ENCODE results near the gene FREY1.
"Not testable (repeated sequence)": the region's sequence is repeated elsewhere in the genome, so short reads cannot be mapped to it uniquely, and the experiment has no call there.

Gene FREY1

DNA sequence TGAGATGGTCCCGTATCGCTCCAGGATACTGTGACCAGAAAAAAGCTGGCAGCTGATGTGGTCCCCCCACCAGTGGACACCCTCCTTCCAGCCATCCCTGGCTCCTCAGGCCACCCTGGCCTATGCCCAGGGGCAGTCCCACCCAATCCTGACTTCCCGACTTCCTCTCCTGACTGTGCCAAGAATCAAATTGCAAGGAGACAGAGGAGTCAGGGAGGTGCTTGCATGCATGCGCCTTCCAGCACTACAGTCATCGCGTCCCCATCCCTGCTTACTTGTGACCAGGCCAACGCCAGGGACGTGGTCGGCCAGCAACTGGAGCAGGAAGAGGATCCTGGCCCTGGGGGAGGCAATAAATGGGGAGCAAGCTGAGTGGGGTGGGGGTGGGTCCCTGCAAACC is 3.6 kb upstream of the FREY1 start:
- no peak for DNase-seq

DNA sequence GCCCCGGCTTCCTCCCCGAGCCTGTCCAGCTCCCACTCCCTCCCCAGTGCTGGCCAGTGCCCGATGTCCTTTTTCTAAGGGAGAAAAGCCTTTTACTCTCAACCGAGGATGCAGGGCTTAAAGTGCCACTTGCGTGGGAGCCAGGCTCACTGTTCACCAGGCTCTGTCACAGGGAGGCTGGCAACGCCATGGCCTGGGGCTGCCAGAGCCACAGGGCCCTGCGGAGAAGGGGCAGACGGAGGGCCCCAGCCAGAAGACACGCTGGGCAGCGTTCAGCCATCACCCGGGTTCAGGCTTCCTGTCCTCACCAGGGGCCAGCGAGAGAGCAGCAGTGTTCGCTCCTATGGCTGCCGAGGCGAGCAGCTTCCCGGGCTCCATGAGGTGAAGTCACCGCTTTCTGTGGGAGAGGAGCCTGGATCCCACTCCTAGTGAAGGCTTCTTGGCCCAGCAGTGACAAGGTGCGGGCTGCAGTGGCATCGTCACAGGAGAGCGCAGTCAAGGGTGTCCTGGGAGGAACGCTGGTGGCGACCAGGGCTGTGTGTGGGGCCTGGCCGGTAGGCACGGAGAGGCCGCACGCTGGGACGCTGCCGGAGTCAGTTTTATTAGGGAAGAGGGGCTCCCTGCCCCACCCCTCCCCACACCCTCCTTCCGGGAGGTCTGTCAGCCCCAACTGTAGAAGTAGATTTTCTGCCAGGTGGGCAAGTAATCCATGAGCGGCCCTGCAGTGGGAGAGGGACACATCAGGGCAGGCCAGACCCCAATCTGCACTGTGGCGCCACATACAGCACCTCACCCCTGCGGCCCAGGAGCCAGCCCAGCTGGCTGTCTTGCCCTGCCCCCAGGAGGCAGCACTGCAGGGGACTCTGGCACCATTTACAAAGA is 2.8 kb upstream of the FREY1 start:
- DNase-seq, result no peak

DNA sequence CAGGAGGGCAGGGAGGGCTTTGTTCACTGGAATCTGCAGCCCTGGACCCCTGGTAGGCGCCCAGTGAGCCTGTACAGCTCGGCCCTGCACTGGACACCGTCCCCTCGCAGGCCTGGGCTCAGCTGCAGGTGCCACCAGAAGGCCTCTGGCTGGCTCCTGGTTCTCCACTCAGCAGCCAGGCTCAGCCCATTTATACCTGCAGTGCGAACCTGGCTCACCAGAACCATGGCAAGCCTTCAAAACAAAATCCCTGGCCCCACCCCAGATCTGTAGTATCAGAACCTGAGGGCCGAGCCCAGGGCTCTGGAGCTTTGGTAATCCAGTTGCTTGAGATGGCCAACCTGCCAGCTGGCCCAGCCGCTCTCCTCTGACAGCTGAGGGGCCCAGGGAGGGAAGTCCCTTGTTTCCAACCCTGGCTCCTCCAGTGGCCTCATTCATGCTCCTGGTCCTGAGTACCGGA is 870 bp upstream of the FREY1 start:
- DNase-seq, result no peak

DNA sequence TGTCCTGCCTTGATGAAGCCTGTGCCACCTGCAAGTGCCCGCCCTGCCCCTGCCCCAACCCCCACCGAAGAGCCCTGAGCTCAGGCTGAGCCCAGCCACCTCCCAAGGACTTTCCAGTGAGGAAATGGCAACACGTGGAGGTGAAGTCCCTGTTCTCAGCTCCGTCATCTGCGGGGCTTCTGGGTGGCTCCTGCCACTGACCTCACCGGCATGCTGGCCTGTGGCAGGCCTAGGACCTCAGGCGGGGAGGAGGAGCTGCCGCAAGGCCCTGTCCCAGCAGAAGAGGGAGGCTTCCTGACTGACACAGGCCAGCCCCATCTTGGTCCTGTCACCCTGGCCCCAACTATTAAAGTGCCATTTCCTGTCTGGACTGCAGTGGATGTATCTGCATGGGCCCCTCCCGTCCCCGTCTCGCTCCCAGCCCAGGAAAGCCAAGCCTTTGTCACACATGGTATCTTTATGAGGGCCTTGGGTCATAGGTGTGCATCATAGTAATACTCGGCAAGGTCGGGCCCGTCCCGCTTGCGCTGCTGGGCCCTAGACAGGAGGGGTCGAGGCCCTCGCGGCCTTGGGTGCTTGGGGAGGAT is 882 bp downstream of the FREY1 start:
- DNase-seq, result no peak

DNA sequence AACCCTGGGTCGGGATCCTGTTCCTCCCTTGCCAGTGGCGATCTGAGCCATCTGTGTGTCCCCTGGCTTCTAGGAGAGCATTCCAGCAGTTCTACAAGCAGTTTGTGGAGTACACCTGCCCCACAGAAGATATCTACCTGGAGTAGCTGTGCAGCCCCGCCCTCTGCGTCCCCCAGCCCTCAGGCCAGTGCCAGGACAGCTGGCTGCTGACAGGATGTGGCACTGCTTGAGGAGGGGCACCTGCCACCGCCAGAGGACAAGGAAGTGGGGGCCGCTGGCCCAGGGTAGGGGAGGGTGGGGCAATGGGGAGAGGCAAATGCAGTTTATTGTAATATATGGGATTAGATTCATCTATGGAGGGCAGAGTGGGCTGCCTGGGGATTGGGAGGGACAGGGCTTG is 1.5 kb downstream of the FREY1 start:
- DNase-seq, result not testable (repeated sequence)

DNA sequence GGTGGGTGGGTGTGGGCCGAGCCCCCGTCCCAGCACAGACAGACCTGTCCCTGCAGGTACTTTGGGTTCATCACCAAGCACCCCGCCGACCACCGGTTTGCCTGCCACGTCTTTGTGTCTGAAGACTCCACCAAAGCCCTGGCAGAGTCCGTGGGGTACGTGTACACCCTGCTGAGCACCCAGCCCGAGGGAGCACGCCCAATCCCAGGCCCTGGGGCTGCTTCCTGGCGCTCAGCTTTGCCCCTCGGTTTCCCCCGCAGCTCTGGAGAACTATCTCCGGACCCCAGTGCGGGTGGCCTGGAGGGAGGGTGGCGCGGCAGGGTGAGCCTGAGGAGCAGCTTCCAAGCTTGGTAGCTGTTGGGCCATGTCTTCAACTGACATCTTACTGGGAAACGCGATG is 2.0 kb downstream of the FREY1 start:
- DNase-seq, result no peak

DNA sequence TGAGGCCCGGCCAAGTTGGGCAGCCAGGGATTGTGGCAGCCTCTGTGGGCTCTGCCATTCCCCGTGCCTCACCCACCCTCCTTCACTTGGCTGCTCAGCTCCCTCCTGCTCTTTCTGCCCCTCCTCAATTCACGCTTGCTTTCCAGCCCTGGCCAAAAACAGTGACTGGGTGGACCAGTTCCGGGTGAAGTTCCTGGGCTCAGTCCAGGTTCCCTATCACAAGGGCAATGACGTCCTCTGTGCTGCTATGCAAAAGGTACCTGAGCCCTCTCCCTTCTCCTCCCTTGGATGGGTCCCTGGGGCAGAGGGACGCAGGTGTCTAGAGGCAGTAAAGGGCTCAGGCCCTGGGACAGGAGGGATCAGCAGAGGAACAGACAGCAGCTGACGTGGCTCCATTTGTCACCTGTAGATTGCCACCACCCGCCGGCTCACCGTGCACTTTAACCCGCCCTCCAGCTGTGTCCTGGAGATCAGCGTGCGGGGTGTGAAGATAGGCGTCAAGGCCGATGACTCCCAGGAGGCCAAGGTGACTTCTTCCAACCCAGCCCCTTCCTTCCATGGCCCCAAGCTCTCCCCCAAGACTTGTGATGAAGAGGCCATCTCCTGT is 2.7 kb downstream of the FREY1 start:
- no peak for DNase-seq

DNA sequence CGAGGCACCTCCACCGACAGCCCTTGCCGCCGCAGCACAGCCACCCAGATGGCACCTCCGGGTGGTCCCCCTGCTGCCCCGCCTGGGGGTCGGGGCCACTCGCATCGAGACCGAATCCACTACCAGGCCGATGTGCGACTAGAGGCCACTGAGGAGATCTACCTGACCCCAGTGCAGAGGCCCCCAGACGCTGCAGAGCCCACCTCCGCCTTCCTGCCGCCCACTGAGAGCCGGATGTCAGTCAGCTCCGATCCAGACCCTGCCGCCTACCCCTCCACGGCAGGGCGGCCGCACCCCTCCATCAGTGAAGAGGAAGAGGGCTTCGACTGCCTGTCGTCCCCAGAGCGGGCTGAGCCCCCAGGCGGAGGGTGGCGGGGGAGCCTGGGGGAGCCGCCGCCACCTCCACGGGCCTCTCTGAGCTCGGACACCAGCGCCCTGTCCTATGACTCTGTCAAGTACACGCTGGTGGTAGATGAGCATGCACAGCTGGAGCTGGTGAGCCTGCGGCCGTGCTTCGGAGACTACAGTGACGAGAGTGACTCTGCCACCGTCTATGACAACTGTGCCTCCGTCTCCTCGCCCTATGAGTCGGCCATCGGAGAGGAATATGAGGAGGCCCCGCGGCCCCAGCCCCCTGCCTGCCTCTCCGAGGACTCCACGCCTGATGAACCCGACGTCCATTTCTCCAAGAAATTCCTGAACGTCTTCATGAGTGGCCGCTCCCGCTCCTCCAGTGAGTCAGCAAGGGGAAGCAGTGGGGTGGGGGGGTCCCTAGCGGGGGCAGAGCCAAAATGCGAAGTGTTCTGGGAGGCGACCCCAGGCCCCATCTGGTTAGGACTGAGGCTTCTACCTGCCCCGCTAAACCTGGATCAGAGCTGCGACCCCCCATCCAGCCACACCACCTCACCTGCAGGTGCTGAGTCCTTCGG is 4.4 kb downstream of the FREY1 start:
- DNase-seq, result no peak

DNA sequence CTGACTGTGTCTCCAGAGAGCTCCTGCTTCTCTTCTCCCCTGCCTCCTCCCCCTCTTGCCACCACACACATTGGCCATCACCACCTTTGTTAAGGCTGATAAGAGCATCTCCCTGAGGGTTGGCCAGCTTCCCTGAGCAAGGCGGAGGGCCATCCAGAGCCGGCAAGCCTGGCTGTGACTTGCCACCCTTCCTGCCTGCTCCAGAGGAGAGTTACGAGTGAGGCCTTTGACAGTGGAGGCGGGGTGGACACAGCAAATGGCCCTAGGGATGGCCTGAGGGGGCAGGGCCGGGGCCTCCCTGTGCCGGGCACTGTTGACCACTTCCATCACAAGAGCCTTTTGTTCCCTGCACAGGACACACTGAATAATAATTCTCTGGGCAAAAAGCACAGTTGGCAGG is 5.4 kb downstream of the FREY1 start:
- DNase-seq, result no peak

DNA sequence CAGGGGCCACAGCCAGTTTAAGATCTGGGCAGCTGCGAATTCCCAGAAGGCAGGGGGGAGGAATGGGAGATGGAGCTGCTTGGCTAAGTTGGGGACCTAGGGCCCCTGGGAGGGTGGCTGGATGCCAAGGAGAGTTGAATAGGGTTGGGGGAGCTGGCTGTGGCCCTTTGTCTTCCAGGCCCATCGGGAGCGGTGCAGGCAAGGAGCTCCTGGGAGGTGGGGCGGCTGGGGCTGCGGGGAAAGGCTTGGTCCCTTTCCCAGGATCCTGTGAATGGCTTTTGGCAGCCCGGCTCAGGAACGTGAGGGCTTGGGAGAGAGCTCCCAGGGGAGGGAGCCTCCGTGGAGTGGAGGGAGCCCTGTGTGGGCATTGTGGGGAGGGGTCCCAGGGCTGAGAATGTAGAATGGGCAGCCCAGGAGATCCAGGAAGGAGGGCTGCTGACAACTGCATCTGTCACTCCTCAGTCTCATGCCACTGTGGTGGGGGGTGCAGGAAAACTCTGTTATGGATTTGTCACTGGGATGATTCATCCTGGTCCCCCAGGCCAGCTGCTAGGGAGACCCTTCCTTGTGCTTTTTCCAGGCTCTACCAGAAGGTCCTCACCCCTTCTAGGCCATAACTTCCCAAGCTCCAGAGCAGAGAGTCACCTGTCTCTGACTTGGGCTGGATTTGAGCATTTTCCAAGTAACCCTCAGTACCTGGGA is 6.0 kb downstream of the FREY1 start:
- no peak for DNase-seq

DNA sequence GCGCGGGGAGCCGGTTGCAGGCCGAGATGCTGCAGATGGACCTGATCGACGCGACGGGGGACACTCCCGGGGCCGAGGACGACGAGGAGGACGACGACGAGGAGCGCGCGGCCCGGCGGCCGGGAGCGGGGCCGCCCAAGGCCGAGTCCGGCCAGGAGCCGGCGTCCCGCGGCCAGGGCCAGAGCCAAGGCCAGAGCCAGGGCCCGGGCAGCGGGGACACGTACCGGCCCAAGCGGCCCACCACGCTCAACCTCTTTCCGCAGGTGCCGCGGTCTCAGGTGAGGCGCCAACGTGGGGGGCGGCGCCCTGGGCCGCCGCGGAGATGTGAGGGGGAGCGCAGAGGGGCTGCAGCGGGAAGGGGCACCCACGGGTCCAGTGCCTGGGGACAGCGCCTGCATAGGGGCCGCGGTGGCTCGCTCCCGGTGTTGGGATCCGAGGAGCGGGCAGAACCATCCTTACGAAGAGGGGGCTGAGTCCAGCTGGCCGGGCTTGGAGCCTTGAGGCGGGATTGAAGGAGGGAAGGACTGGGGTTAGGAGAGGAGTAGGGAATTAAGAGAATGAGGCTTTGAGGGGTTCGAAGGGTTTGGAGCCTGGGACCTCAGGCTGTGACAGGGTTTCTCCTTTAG is 6.8 kb downstream of the FREY1 start:
- not testable (repeated sequence) for DNase-seq

DNA sequence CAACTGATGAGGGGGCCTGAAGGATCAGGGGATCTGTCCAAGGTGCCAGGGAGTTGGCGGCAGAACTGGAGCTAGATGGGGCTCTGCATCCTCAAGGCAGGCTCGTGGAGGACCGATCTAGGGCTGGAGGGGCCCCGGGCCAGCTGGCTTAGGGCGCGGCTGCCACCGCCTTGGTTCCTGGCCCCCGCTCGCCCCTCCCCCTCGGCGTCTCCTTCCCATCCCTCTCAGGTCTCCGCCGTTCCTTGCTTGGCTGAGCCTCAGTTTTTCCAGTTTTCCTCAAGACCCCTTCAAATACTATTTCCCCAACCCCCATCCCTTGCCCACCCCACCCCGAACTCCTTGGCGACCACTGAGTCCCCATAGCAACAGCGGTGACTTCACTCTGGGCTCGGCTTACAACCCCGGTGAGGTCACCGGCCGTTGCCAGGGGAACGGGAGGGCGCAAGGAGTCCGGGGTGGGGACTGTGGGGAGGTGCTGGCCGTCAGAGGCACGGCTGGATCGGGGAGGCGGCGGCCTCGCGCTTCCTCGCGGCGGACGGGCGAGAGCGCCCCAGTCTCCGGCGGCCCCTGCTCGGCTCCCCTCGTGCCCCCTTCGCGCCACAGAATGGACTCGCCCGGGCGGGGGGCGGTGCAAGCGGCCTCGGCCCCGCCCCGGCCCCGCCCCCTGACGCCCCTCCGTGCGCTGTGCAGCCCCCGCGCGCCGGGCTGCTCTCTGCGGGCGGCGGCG is 7.5 kb downstream of the FREY1 start:
- peak; percentile 56 for DNase-seq

DNA sequence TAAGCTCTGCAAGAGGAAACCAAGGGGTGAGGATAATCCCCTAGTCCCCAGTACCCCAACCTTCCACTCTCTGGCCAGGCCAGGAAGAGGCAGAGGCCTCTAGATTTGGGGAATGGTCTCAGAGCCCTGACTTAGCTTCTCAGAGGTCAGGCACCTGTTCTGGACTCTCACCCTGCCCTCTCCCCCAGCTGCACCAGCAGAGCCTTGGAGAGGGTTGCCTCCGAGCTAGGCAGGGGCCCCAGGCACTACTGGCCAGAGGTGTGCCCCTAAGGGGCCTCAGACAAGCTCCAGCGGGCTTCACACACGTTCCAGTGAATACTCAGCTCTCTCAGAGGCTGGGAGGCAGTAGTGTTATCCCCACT is 8.0 kb downstream of the FREY1 start:
- no peak for DNase-seq

DNA sequence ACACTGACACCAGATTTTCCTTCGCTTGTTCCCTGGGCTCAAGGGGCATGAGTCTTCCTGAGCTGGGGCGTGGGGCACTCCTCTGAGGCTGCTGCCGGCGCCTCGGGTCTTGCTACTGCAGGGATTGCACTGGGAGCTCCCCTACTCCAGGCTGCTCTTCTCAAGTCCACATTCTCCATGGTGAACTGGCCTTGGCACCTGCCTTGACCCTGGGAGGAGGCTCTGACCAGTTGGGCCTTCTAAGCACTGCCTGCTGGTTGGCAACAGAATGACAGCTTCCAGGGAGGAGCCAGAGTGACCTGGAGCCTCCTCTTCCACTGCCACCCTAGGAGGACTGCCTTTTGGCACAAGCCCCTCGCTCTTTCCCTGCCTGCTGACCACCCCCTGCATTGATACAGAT is 9.5 kb downstream of the FREY1 start:
- DNase-seq, result no peak

DNA sequence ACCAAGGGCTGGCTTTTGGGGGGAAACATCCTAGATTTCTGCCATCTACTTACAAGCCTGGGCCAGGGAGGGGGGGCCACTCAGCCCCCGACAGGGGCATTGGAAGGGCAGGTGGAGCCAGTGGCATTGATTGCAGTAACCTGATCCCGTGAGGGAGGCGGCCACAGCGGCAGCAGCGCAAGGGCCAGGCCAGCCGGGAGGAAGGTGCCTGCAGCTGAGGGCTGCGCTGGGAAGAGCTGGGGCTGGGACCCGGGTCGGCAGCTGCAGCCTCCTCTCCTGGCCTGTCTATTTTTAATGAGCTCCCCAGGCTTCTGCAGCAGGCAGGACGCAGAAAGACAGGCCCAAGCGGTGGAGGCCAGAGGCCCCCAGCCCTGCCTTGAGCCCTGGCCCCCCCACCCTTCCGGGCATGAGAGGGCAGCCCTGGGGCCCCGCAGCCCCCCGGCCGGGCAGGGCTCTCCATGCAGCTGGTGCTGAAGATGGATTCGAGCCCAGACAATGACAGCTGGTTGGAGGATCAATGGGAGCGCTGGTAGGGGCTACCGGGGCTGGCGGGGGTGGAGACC is 10.6 kb downstream of the FREY1 start:
- peak; percentile 83 for DNase-seq

DNA sequence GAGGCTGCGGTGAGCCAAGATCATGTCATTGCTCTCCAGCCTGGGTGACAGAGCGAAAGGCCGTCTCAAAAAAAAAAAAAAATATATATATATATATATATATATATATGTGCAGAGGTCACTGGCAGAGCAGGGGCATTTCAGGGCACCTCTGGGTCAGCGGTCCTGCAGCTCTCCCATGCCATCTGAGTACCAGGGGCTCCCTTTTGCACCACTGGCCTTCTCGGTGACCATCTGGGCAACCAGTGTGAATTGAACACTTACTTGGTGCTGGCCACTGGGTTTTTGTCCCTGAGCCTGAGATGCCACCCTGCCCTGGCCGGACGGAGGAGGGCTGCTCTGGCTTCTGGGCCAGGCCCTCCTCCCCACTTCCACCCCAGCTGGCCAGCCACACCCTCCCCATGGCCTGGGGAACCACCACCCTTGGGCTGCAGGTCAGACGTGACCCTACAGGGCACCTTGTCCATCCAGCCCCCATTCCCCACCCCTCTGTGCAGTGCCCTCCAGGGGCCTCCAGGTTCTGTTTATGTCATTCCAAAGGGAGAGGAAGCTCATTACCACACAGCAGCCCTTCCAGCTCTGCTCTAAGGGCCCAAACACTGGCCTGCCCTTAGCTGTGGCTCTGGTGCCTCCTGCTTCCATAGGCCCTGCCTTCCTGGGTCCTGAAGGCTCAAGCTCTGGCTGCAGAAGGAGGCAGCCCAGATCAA is 11.4 kb downstream of the FREY1 start:
- no peak for DNase-seq

DNA sequence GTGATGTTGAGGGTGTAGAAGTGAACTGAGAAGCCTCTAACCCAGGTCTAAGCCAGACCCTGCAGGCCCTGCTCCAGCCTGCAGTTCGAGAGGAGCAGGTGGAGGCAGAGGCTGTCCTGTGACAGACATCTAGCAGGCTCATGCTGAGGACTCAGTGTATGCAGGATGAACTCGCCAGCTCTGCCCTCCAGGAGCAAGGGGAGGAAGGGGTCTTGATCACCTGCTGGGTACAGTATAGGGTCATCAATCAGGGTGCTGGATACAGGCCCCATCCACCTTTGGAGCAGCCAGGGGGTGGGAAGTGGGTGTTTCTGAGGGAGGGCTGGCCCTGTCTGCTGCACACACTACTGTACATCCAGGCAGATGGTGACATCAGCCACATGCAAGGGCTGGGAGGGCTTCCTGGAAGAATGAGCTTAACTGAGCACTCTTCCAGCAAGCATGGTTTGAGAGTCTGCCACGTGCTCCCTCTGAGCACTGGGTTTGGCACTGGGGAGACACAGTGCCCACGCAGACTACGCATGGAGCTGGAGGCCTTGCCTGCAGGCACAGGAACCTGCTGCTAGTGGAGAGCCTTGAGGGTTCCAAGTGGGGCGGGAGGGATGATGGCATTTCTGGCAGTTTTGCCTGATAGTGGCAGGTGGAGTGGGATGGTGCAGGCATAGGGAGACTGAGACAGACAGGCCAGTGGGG is 12.4 kb downstream of the FREY1 start:
- DNase-seq, result no peak

DNA sequence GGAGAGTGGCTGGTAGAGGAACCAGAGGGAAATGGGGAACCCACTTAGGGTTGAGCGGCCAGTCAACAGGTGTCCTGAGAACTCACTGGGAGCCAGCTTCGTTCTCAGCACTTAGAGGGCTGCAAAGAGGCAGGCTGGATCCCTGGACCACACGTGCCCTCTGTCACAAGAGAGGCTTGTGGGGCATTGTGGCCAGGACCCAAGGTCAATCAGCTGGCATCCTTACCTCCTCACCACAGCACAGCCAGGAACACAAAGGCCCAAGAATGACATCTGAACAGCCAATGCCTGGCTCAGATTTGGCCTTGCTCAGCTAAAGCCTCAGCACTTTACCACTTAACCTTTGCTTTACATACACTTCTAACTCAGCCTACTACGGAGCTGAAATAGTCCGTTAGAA is 14.2 kb downstream of the FREY1 start:
- DNase-seq, result no peak

DNA sequence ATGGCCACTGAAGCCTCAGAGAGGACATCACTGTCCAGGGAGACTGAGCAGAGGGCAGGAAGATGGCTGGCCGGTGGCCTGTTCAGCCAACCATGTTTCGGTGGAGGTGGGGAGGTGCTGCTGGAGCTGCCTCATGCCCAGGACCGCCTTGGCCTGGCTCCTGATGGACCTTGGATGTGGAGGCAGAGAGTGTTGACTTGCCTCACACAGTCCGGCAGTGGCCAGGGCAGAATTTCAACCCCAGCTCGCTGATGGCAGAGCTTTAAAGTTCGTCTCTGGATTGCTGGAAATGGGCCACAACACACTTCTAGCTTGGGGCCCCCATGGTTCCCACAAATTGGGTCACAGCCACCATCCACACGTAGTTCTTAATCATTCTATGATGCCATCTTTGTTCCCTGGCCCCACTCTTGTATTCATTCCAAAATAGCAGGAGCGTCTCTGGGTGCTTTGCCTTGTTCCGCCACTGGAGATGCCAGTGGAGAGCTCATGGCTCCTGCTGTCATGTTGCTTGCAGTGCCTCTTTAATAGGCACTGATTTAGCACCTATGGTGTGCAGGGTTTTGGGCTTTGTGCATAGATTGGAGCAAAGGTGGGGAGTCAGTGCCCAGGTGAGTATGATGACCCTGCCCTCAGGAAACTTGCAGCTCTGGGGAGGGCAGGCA is 16.1 kb downstream of the FREY1 start:
- no peak for DNase-seq

Measured in NCI-H187 treated with DMSO at 0.1 percent for 48 hours (cell line).